Osteoblast (primary cell): Measurements from ENCODE around the gene CARMIL1. TPM values are rescaled to one million over a fixed set of nuclear protein-coding genes. Genes with fewer than 3 reads are reported as not detected.

Experiments
- DNase-seq: peaks from one replicate; pipeline ENCODE4 v3.0.0; 2011; ENCODE audit warnings: low spot score, mixed read lengths; ENCODE audit not compliant: insufficient read length; ENCODE audit errors: missing footprints
- H2AFZ ChIP-seq: 2 replicates; pipeline ENCODE4 v1.6.0; 2011; ENCODE audit warnings: mild to moderate bottlenecking, low read length
- H3K27ac ChIP-seq: 2 replicates; pipeline ENCODE4 v1.5.1; 2011; ENCODE audit warnings: mild to moderate bottlenecking, low read depth, low read length, moderate library complexity
- H3K27me3 ChIP-seq: 2 replicates; pipeline ENCODE4 v1.6.0; 2012; ENCODE audit warnings: mild to moderate bottlenecking, control low read depth, inconsistent platforms, low read length, moderate library complexity; ENCODE audit not compliant: insufficient read depth
- H3K36me3 ChIP-seq: 2 replicates; pipeline ENCODE4 v1.5.1; 2011; ENCODE audit warnings: mild to moderate bottlenecking, low read length, control low read depth, moderate library complexity; ENCODE audit not compliant: insufficient read depth
- H3K4me1 ChIP-seq: 2 replicates; pipeline ENCODE4 v1.5.1; 2011; ENCODE audit warnings: mild to moderate bottlenecking, low read length, control low read depth, moderate library complexity; ENCODE audit not compliant: insufficient read depth
- H3K4me2 ChIP-seq: 2 replicates; pipeline ENCODE4 v1.6.0; 2011; ENCODE audit warnings: mild to moderate bottlenecking, low read length; ENCODE audit not compliant: insufficient read depth
- H3K4me3 ChIP-seq: fragments of 200-600 bp; sonication (generic); 3 replicates; pipeline ENCODE4 v1.5.1; 2012; ENCODE audit warnings: mild to moderate bottlenecking, low read length, inconsistent platforms; ENCODE audit not compliant: insufficient read depth
- H3K79me2 ChIP-seq: 2 replicates; pipeline ENCODE4 v1.6.0; 2012; ENCODE audit warnings: mild to moderate bottlenecking, low read length, control low read depth, inconsistent platforms; ENCODE audit not compliant: insufficient read depth
- H3K9me3 ChIP-seq: 2 replicates; pipeline ENCODE4 v1.5.1; 2011; ENCODE audit warnings: low read depth, low read length, control low read depth
- H4K20me1 ChIP-seq: 2 replicates; pipeline ENCODE4 v1.6.0; 2012; ENCODE audit warnings: mild to moderate bottlenecking, low read length, control low read depth; ENCODE audit not compliant: insufficient read depth
- CTCF ChIP-seq: IDR thresholded peaks from 2 replicates; pipeline ENCODE4 v1.5.1; 2011; ENCODE audit warnings: mild to moderate bottlenecking, low read depth, low read length, moderate library complexity; ENCODE audit errors: extremely low read depth
- total RNA-seq: library from RNA; depleted of rRNA; stranded (reverse); fragments of >200 nt; gene quantifications from 2 replicates; pipeline ENCODE4 v1.2.3, GENCODE V29; 2012

The CARMIL1 gene
- total RNA-seq, 1 donor, result 25.7 TPM

- peak overlapping the region; percentile 36 for H2AFZ ChIP-seq
- no peaks in the 10 kb centered on the region for H3K36me3 ChIP-seq
Observed at GRCh38 chr6:25601800-25602673, 322.9 kb downstream of the CARMIL1 start.

GRCh38 chr6:25602674-25602982 lies 323.5 kb downstream of the CARMIL1 start:
- no peak overlapping the region for H3K4me2 ChIP-seq
- no peaks in the 10 kb centered on the region for H3K36me3 ChIP-seq
- H3K79me2 ChIP-seq, result no peaks in the 10 kb centered on the region
- no peak for DNase-seq
- H3K27ac ChIP-seq, result no peak overlapping the region
- H3K4me3 ChIP-seq, result no peak overlapping the region
- no peaks in the 10 kb centered on the region for H3K9me3 ChIP-seq
- TF ChIP-seq CTCF, result no peak
- H3K4me1 ChIP-seq, result no peaks in the 10 kb centered on the region
- no peaks in the 10 kb centered on the region for H3K27me3 ChIP-seq
- H4K20me1 ChIP-seq, result no peaks in the 10 kb centered on the region
- no peak overlapping the region for H2AFZ ChIP-seq

More at GRCh38 chr6:25601800-25602673, 322.9 kb downstream of the CARMIL1 start:
- H3K27me3 ChIP-seq, result no peaks in the 10 kb centered on the region
- no peak overlapping the region for H3K27ac ChIP-seq
- no peaks in the 10 kb centered on the region for H3K4me1 ChIP-seq
- no peaks in the 10 kb centered on the region for H3K79me2 ChIP-seq
- no peak for DNase-seq
- H3K4me2 ChIP-seq, result no peak overlapping the region
- TF ChIP-seq CTCF, result peak; percentile 49
- H4K20me1 ChIP-seq, result no peaks in the 10 kb centered on the region
- no peak overlapping the region for H3K4me3 ChIP-seq
- no peaks in the 10 kb centered on the region for H3K9me3 ChIP-seq

- DNase-seq, result no peak
- no peak overlapping the region for H3K4me3 ChIP-seq
- H3K79me2 ChIP-seq, result no peaks in the 10 kb centered on the region
- H3K9me3 ChIP-seq, result no peaks in the 10 kb centered on the region
- H4K20me1 ChIP-seq, result no peaks in the 10 kb centered on the region
- no peak overlapping the region for H3K27ac ChIP-seq
- H2AFZ ChIP-seq, result no peak overlapping the region
- H3K4me1 ChIP-seq, result no peaks in the 10 kb centered on the region
- H3K36me3 ChIP-seq, result no peaks in the 10 kb centered on the region
- H3K27me3 ChIP-seq, result no peaks in the 10 kb centered on the region
- H3K4me2 ChIP-seq, result no peak overlapping the region
- TF ChIP-seq CTCF, result no peak
Observed at GRCh38 chr6:25603251-25603650, 324.1 kb downstream of the CARMIL1 start.

- Histone ChIP-seq H3K27me3 (no peaks in the 10 kb centered on the region), H3K4me2 (no peak overlapping the region), H3K4me1 (no peaks in the 10 kb centered on the region), H3K9me3 (no peaks in the 10 kb centered on the region), H3K27ac (no peak overlapping the region), H3K36me3 (no peaks in the 10 kb centered on the region), H4K20me1 (no peaks in the 10 kb centered on the region), H3K4me3 (no peak overlapping the region), H3K79me2 (no peaks in the 10 kb centered on the region), H2AFZ (no peak overlapping the region)
- no peak for TF ChIP-seq CTCF
- no peak for DNase-seq
Observed at GRCh38 chr6:25606151-25606550, 327.0 kb downstream of the CARMIL1 start.
